Measurements from ENCODE around the gene GCHFR. TPM values are rescaled to one million over a fixed set of nuclear protein-coding genes. Genes with fewer than 3 reads are reported as not detected.

GCHFR gene
- total and polyA plus RNA-seq, 2 donors (not counting 3 experiments of a cell fraction or from before 2014, with no cell fraction given): 6.3 to 14.2 TPM

DNA sequence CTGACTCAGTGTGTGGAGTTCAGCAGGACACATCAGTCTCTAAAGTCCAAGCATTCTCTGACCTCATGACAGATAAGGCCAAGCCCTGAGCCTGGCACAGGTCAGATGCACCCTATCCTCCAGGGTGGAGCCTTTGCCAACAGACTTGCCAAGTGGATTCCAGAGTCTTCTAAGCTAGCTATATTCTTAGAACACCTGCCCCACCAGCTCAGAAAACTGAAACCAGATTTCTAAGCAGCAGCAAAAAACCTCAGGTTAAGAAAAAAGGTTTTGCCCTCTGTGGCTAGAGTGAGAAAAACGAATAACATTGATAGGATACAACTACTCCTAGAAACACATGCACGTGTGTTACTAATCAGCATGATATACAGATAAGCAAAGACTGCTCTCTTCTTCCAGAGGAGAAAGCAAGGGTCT is 20.4 kb upstream of the GCHFR start:
- no peaks in the 10 kb centered on the region for H3K79me2 ChIP-seq (ENCODE audit: control insufficient read depth, insufficient read depth, low read length)
- intact Hi-C loops (cut with micrococcal nuclease) (no loop called here), dilution Hi-C loops (cut with MboI; ENCODE audit: extremely low pct_ligation_motif_present, low sequenced_read_pairs) (no loop called here)
- no peak for FAIRE-seq
- H3K36me3 ChIP-seq (ENCODE audit: control insufficient read depth in 2 of 2, extremely low read depth in 1 of 2, insufficient read depth in 2 of 2, low read length in 2 of 2): peaks cover 17 to 19% of the 10 kb centered on the region in 2 experiments
- no peak overlapping the region for H3K4me3 ChIP-seq (replicated peaks in 1 of 3; ENCODE audit: insufficient read depth in 1 of 3, low read depth in 1 of 3, low read length in 3 of 3)
- H3K9me3 ChIP-seq (replicated peaks; ENCODE audit: control insufficient read depth, insufficient read depth, low read length): no peaks in the 10 kb centered on the region
- no peak for DNase-seq (ENCODE audit: low read depth, low spot score)
- no peak overlapping the region for H2AFZ ChIP-seq (ENCODE audit: low read depth, low read length)
- no peak overlapping the region for H3K27ac ChIP-seq (ENCODE audit: insufficient read depth, low read depth, low read length)
- ChIA-PET POLR2A (no interaction called here), CTCF (interaction anchor here (0.6 to 0.8 kb wide), 2 partner anchors 12 to 144 kb away, joined by 3 read pairs; no protein-coding TSS in a partner anchor)
- no TSS peak for BruUV-seq (replicated peaks)
- no peaks in the 10 kb centered on the region for H4K20me1 ChIP-seq (replicated peaks; ENCODE audit: control insufficient read depth, extremely low read depth, insufficient read depth, low read length)
- no peak overlapping the region for H3K4me2 ChIP-seq (ENCODE audit: insufficient read depth, low read length)
- no peaks in the 10 kb centered on the region for H3K4me1 ChIP-seq (ENCODE audit: control insufficient read depth, extremely low read depth, insufficient read depth, low read length)
- H3K9me1 ChIP-seq (replicated peaks; ENCODE audit: control insufficient read depth, extremely low read depth, insufficient read depth, low read length): no peaks in the 10 kb centered on the region
- H3K9ac ChIP-seq (replicated peaks; ENCODE audit: extremely low read depth, insufficient read depth, low read length): no peak overlapping the region
- TF ChIP-seq MYC (IDR thresholded peaks at IDR 0.05; ENCODE audit: low read depth, low read length) (no peak), GATA2 (IDR thresholded peaks at IDR 0.05; ENCODE audit: insufficient read depth, insufficient read length, low read depth, low read length) (no peak), POLR2AphosphoS5 (IDR thresholded peaks at IDR 0.05; ENCODE audit: insufficient read depth, low read depth, low read length) (no peak), POLR2A (IDR thresholded peaks at IDR 0.05; ENCODE audit: low read depth, low read length) (no peak), FOS (IDR thresholded peaks at IDR 0.05; ENCODE audit: borderline replicate concordance, insufficient read depth, low read length) (no peak)
- TF ChIP-seq, protein P1, sequence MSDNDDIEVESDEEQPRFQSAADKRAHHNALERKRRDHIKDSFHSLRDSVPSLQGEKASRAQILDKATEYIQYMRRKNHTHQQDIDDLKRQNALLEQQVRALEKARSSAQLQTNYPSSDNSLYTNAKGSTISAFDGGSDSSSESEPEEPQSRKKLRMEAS (IDR thresholded peaks at IDR 0.05; ENCODE audit: insufficient read depth, insufficient read length): no peak
- no peaks in the 10 kb centered on the region for H3K27me3 ChIP-seq (ENCODE audit: control insufficient read depth in 2 of 2, insufficient read depth in 2 of 2, low read length in 2 of 2)

DNA sequence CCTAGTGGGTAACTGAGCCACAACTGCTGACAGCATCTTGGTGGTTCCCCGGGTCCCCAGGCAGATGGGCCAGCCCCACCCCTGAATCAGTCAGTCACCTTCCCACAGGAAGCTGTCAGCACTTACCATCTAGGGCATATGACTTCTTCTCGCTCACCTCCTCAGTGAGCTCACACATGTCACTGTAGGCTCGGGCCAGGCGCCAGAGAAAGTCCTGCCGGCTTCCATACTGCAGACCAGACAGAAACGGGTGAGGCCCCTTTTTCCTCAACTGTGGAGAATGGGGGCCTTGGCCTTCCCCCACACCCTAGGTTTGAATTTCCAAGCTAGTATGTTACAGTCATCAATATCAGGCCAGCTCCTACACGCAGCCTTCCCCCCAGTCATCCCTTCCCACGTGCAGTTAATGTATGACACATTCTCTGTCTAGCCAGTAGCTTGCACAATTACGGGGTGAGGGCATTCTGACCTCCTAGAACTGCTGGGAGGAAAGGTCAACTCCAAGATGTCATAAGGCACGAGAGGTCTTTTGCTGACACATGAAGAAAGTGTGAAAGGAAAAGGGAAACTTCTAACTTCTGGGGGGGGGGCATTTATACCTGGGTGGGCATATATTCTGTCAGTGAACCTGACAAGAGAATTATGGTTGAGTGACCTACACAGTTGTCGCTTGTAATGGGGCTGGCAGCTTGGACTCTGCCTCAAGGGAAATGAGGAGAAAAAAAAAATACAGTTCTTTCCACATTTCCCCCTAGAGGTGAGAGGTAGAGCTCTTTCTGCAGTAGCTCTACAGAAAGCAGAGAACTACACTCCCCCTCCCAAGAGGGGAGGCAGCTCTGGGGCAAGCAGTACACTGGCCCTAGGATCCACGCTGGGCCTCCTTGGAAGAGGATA is 19.7 kb upstream of the GCHFR start:
- H3K4me2 ChIP-seq (ENCODE audit: insufficient read depth, low read length): no peak overlapping the region
- TF ChIP-seq MYC (IDR thresholded peaks at IDR 0.05; ENCODE audit: low read depth, low read length) (no peak), POLR2AphosphoS5 (IDR thresholded peaks at IDR 0.05; ENCODE audit: insufficient read depth, low read depth, low read length) (no peak), FOS (IDR thresholded peaks at IDR 0.05; ENCODE audit: borderline replicate concordance, insufficient read depth, low read length) (no peak)
- no peaks in the 10 kb centered on the region for H3K9me3 ChIP-seq (replicated peaks; ENCODE audit: control insufficient read depth, insufficient read depth, low read length)
- no peaks in the 10 kb centered on the region for H4K20me1 ChIP-seq (replicated peaks; ENCODE audit: control insufficient read depth, extremely low read depth, insufficient read depth, low read length)
- H3K79me2 ChIP-seq (ENCODE audit: control insufficient read depth, insufficient read depth, low read length): no peaks in the 10 kb centered on the region
- no peaks in the 10 kb centered on the region for H3K4me1 ChIP-seq (ENCODE audit: control insufficient read depth, extremely low read depth, insufficient read depth, low read length)
- no peak overlapping the region for H3K9ac ChIP-seq (replicated peaks; ENCODE audit: extremely low read depth, insufficient read depth, low read length)
- no peak for FAIRE-seq
- no peaks in the 10 kb centered on the region for H3K9me1 ChIP-seq (replicated peaks; ENCODE audit: control insufficient read depth, extremely low read depth, insufficient read depth, low read length)
- H3K27ac ChIP-seq (ENCODE audit: insufficient read depth, low read depth, low read length): no peak overlapping the region
- H2AFZ ChIP-seq (ENCODE audit: low read depth, low read length): no peak overlapping the region
- ChIA-PET POLR2A (interaction anchor here (0.5 kb wide), 1 partner anchor 414 kb away, joined by 7 read pairs; no protein-coding TSS in a partner anchor), CTCF (interaction anchor here (0.6 to 1.4 kb wide), 8 partner anchors 13 to 154 kb away, joined by 3 to 5 read pairs (median 3); partner anchors contain the start of gene VPS18)
- intact Hi-C loops (cut with micrococcal nuclease): no loop called here
- H3K27me3 ChIP-seq (ENCODE audit: control insufficient read depth in 2 of 2, insufficient read depth in 2 of 2, low read length in 2 of 2): no peaks in the 10 kb centered on the region
- DNase-seq (ENCODE audit: low read depth, low spot score): no peak
- no TSS peak for BruUV-seq (replicated peaks)
- dilution Hi-C loops (cut with MboI; ENCODE audit: extremely low pct_ligation_motif_present, low sequenced_read_pairs): no loop called here
- peaks cover 11 to 19% of the 10 kb centered on the region in 2 experiments for H3K36me3 ChIP-seq (ENCODE audit: control insufficient read depth in 2 of 2, extremely low read depth in 1 of 2, insufficient read depth in 2 of 2, low read length in 2 of 2)
- H3K4me3 ChIP-seq (replicated peaks in 1 of 3; ENCODE audit: insufficient read depth in 1 of 3, low read depth in 1 of 3, low read length in 3 of 3): no peak overlapping the region
